Measurements from ENCODE around the gene EID1.
"Not testable (repeated sequence)": the region's sequence is repeated elsewhere in the genome, so short reads cannot be mapped to it uniquely, and the experiment has no call there.

EID1 gene

DNA sequence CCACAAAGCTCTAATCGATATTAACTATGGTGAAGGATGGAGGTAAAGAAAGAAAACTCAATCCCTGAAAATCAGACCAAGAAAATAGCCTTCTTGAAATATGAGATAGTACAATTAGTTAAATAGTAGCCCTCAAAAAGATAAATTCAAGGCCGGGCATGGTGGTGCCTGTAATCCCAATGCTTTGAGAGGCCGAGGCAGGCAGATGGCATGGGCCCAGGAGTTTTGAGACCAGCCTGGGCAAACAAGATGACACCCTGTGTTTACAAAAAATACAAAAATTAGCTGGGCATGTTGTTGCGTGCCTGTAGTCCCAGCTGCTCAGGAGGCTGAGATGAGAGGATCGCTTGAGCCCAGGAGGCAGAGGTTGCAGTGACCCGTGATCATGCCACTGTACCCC lies 35.4 kb upstream of the EID1 start:
- no peak overlapping the region for H3K4me3 ChIP-seq (ENCODE audit: low read depth, low read length)
- TF ChIP-seq, protein P1, sequence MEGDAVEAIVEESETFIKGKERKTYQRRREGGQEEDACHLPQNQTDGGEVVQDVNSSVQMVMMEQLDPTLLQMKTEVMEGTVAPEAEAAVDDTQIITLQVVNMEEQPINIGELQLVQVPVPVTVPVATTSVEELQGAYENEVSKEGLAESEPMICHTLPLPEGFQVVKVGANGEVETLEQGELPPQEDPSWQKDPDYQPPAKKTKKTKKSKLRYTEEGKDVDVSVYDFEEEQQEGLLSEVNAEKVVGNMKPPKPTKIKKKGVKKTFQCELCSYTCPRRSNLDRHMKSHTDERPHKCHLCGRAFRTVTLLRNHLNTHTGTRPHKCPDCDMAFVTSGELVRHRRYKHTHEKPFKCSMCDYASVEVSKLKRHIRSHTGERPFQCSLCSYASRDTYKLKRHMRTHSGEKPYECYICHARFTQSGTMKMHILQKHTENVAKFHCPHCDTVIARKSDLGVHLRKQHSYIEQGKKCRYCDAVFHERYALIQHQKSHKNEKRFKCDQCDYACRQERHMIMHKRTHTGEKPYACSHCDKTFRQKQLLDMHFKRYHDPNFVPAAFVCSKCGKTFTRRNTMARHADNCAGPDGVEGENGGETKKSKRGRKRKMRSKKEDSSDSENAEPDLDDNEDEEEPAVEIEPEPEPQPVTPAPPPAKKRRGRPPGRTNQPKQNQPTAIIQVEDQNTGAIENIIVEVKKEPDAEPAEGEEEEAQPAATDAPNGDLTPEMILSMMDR (IDR thresholded peaks at IDR 0.05; ENCODE audit: low read depth, low read length, missing control alignments) = no peak
- DNase-seq (ENCODE audit: low read depth) = no peak

DNA sequence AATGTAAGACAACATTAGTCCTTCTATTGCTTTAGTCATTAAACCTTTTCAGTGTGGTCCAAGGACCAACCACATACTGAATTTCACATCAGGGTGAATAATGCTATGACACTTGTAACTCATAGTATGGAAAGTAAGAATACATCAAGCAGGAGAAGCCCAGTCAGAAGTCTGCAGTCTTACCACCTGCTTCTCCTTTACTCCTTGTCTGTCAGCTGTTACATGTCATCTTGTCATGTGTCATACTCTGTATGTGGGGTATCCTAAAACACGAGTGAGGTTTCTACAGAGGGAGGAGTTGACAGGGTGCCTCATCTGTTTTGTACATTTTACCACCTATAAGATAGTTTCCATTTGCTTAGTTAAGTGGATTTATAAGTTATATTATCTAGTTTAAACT lies 32.8 kb upstream of the EID1 start:
- TF ChIP-seq, protein P1 (IDR thresholded peaks at IDR 0.05; ENCODE audit: low read depth, low read length, missing control alignments) = no peak
- DNase-seq (ENCODE audit: low read depth) = no peak
- no peak overlapping the region for H3K4me3 ChIP-seq (ENCODE audit: low read depth, low read length)

DNA sequence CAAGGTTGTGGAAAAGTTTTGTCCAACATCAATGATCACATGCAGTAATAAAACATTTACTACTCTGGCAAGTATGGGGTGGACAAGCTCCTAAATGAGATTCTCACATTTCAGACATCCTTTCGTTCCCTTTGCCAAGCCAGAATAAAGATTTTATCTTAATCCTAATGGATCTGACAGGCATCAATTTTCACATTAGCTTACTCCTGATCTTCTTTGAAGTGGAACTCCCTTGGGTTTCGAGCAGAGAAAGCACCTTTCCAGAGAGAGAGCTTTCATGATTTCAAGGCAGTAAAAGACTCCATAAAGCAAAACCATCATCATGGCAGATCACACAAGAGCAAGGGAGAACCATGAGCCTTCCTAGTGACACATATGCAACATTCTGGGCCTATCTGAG lies 27.3 kb upstream of the EID1 start:
- DNase-seq (ENCODE audit: low read depth) = no peak
- TF ChIP-seq, protein P1 (IDR thresholded peaks at IDR 0.05; ENCODE audit: low read depth, low read length, missing control alignments) = no peak
- H3K4me3 ChIP-seq (ENCODE audit: low read depth, low read length) = no peak overlapping the region

DNA sequence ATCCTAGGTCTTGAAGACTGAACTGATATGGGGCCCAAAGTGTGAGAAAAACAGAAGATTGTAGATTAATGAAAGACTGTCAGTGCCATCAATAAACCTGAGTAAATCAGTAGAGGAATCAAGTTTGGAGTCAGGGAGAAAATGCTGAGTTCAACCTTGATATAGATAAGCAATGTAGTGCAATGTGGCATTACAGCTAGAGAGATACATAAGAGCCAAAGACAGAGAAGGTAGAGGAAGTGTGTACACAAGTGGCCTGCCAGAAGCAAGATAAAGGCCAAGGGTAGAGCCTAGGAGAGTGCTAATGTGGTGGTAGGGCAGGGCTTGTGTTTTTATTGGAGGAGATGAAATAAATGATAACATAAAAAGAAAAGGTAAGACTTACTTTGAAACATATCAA lies 26.0 kb upstream of the EID1 start:
- TF ChIP-seq, protein P1 (IDR thresholded peaks at IDR 0.05; ENCODE audit: low read depth, low read length, missing control alignments) = no peak
- no peak for DNase-seq (ENCODE audit: low read depth)
- H3K4me3 ChIP-seq (ENCODE audit: low read depth, low read length) = no peak overlapping the region

DNA sequence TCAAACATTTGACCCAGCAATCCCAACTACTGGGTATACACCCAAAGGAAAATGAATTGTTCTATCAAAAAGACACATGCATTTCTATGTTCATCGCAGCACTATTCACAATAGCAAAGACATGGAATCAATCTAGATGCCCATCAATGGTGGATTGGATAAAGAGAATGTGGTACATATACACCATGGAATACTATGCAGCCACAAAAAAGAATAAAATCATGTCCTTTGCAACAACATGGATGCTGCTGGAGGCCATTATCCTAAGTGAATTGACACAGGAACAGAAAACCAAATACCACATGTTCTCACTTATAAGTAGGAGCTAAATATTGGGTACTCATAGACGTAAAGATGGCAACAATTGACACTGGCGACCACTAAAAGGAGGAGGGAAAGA lies 23.5 kb upstream of the EID1 start:
- not testable (repeated sequence) for DNase-seq (ENCODE audit: low read depth); H3K4me3 ChIP-seq (ENCODE audit: low read depth, low read length)

DNA sequence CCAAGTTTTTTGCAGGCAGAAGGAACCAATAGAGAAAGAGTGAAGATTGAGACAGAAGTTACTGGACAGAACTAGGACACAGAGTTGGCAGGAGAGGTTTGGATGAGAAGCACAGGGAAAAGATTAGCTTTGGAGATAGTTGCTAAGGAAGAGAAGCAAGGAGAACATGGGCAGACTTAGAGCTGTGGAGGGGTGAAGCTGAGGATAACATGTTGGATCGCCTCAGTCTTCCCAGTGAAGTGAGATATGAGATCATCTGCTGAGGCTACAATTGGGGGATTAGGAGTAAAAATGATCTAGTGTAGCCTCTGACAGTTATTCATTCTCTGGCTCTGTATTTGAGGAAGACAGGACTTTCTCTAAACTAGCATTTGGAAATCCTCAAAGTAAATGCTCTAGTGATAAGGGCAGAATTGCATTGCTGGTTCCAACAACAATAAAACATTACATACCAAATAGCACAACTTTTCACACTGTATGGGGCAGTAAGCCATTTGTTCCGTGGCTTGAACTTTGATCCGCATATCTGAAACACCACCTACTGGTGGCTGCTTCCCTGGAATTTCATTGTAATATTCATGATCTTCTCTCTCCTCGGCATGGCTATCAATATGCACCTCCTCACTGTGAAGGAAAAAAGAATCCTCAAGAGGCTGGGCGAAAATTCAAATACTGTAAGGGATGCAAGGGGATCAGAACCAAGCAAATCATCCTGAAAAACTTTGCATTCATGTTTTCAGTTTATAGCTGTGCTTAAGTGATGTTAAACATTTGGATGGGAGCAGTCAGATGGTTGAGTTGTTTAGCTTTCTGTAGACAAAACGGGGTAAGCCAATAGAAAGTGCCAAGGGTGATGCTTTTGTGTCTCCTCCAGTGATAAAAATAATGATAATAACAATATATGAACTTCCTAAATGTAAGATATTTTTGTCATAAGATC lies 22.2 kb upstream of the EID1 start:
- no peak for DNase-seq (ENCODE audit: low read depth)
- TF ChIP-seq, protein P1 (IDR thresholded peaks at IDR 0.05; ENCODE audit: low read depth, low read length, missing control alignments) = no peak
- H3K4me3 ChIP-seq (ENCODE audit: low read depth, low read length) = no peak overlapping the region

DNA sequence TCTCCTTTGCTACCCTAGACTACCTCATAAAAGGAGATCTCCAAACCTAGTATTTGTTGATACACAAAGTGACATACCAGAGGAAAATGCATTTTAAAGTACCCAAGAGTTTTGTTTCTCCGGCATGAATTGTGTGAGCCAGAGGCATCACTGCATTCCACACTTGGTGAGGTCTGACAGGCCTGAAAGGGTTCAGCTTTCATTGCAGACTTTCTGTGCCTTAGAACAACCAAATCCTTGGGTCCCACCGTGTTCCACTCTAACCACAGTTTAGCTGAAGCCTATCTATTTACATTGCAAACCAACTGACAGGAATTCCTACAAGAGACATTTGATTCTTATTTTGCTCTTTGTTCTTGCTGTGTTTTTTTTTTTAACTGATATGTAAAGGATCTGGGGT lies 21.0 kb upstream of the EID1 start:
- TF ChIP-seq, protein P1 (IDR thresholded peaks at IDR 0.05; ENCODE audit: low read depth, low read length, missing control alignments) = no peak
- no peak for DNase-seq (ENCODE audit: low read depth)
- H3K4me3 ChIP-seq (ENCODE audit: low read depth, low read length) = no peak overlapping the region
